IMR-90 (cell line): ENCODE data around the gene ABHD15. TPM values are rescaled to one million over a fixed set of nuclear protein-coding genes. Genes with fewer than 3 reads are reported as not detected.

ENCODE experiments used
- ATAC-seq: fragments of 200-7000 bp; cut with Tn5 transposase; 2 replicates; pipeline ENCODE4 v1.9.1; 2020; ENCODE audit warnings: low read depth, mild to moderate bottlenecking, moderate library complexity
- BruUV-seq: library from RNA; stranded (reverse); fragments of 400-500 nt; replicated peaks from 2 replicates; lab custom pipeline; 2021; lab: Mats Ljungman, UMichigan
- CTCF ChIA-PET: fragments of 300-600 bp; formaldehyde crosslinking; extraction: SDS; loops from one replicate; lab custom pipeline; 2021; ENCODE audit warnings: antibody characterized with exemption; lab: Yijun Ruan, JAX
- POLR2A ChIA-PET: fragments of 300-600 bp; sonication (Branson Sonifier 250); formaldehyde crosslinking; loops from one replicate; lab custom pipeline; 2022; ENCODE audit warnings: antibody characterized with exemption; ENCODE audit not compliant: unreplicated experiment; lab: Charles Lee
- DNase-seq: peaks from one replicate; pipeline ENCODE4 v3.0.0; 2013
- H2AFZ ChIP-seq: replicated peaks from 2 replicates; pipeline ENCODE3; 2013; ENCODE audit warnings: low read length, mild to moderate bottlenecking; ENCODE audit not compliant: poor library complexity
- H2AK5ac ChIP-seq: 2 replicates; pipeline ENCODE4 v1.6.1; 2013; ENCODE audit warnings: low read depth, low read length, inconsistent platforms
- H2AK9ac ChIP-seq: replicated peaks from 2 replicates; pipeline ENCODE3; 2013; ENCODE audit warnings: mild to moderate bottlenecking, low read depth, low read length, moderate library complexity; ENCODE audit not compliant: poor library complexity
- H2BK120ac ChIP-seq: 2 replicates; pipeline ENCODE4 v1.6.1; 2013; ENCODE audit warnings: low read depth, low read length, inconsistent platforms
- H2BK15ac ChIP-seq: 3 replicates; pipeline ENCODE4 v1.6.1; 2013; ENCODE audit warnings: low read depth, low read length, inconsistent platforms
- H2BK20ac ChIP-seq: 2 replicates; pipeline ENCODE4 v1.6.1; 2013; ENCODE audit warnings: low read depth, mild to moderate bottlenecking, inconsistent platforms, low read length, moderate library complexity
- H2BK5ac ChIP-seq: 2 replicates; pipeline ENCODE4 v1.6.1; 2013; ENCODE audit warnings: mild to moderate bottlenecking, low read depth, low read length, inconsistent platforms; ENCODE audit not compliant: poor library complexity, severe bottlenecking
- H3K14ac ChIP-seq: replicated peaks from 2 replicates; pipeline ENCODE4 v1.6.1; 2013; ENCODE audit warnings: low read depth, low read length, inconsistent platforms
- H3K18ac ChIP-seq: 2 replicates; pipeline ENCODE4 v1.6.1; 2013; ENCODE audit warnings: low read depth, low read length, control low read depth
- H3K23ac ChIP-seq: 2 replicates; pipeline ENCODE4 v1.6.1; 2013; ENCODE audit warnings: low read depth, low read length, inconsistent platforms
- H3K27ac ChIP-seq: 2 replicates; pipeline ENCODE4 v1.5.1; 2013; ENCODE audit warnings: mild to moderate bottlenecking, control low read depth, low read length; ENCODE audit not compliant: insufficient read depth
- H3K27me3 ChIP-seq: 2 replicates; pipeline ENCODE4 v1.6.1; 2013; ENCODE audit warnings: low read length; ENCODE audit not compliant: control insufficient read depth, insufficient read depth
- H3K36me3 ChIP-seq: 2 replicates; pipeline ENCODE4 v1.6.1; 2013; ENCODE audit warnings: low read length, mixed read lengths; ENCODE audit not compliant: control insufficient read depth, insufficient read depth
- H3K4ac ChIP-seq: 2 replicates; pipeline ENCODE4 v1.6.1; 2013; ENCODE audit warnings: low read depth, low read length, inconsistent platforms
- H3K4me1 ChIP-seq: 2 replicates; pipeline ENCODE4 v1.6.1; 2013; ENCODE audit warnings: low read length, mixed read lengths; ENCODE audit not compliant: control insufficient read depth, insufficient read depth
- H3K4me2 ChIP-seq: 2 replicates; pipeline ENCODE4 v1.6.1; 2013; ENCODE audit warnings: low read depth, mild to moderate bottlenecking, control low read depth, low read length, moderate library complexity
- H3K4me3 ChIP-seq: 2 replicates; pipeline ENCODE4 v1.5.1; 2013; ENCODE audit warnings: low read depth, mild to moderate bottlenecking, control low read depth, low read length, moderate library complexity; ENCODE audit not compliant: insufficient read depth
- H3K56ac ChIP-seq: 2 replicates; pipeline ENCODE4 v1.6.1; 2013; ENCODE audit warnings: low read length, inconsistent platforms; ENCODE audit not compliant: insufficient read depth; ENCODE audit errors: extremely low read depth
- H3K79me1 ChIP-seq, 2 experiments: 2 replicates each; pipeline ENCODE4 v1.6.1; 2013; ENCODE audit warnings: low read length in 2 of 2, inconsistent platforms in 1 of 2, low read depth in 1 of 2
- H3K9ac ChIP-seq: 2 replicates; pipeline ENCODE4 v1.6.1; 2013; ENCODE audit warnings: low read depth, low read length, control low read depth
- H3K9me1 ChIP-seq: 2 replicates; pipeline ENCODE4 v1.6.1; 2013; ENCODE audit warnings: low read length, inconsistent platforms; ENCODE audit not compliant: insufficient read depth
- H3K9me3 ChIP-seq: 2 replicates; pipeline ENCODE4 v1.6.1; 2013; ENCODE audit warnings: low read length; ENCODE audit not compliant: control insufficient read depth, insufficient read depth
- H4K20me1 ChIP-seq: 2 replicates; pipeline ENCODE4 v1.6.1; 2013; ENCODE audit warnings: low read length, inconsistent platforms; ENCODE audit not compliant: insufficient read depth
- H4K5ac ChIP-seq: 2 replicates; pipeline ENCODE4 v1.6.1; 2013; ENCODE audit warnings: mild to moderate bottlenecking, low read depth, low read length, control low read depth
- H4K8ac ChIP-seq, 2 experiments: 2 replicates each; pipeline ENCODE4 v1.6.1; 2013; ENCODE audit warnings: low read depth in 2 of 2, low read length in 2 of 2, control low read depth in 1 of 2, inconsistent platforms in 1 of 2
- H4K91ac ChIP-seq: 2 replicates; pipeline ENCODE4 v1.6.1; 2013; ENCODE audit warnings: low read depth, low read length, inconsistent platforms; ENCODE audit not compliant: insufficient read depth
- MAFK ChIP-seq: IDR thresholded peaks from 2 replicates; pipeline ENCODE4 v1.6.1; 2012; ENCODE audit warnings: low read depth, low read length, improper control_type of control experiment
- NFE2L2 ChIP-seq: fragments of 150-350 bp; IDR thresholded peaks from 2 replicates; pipeline ENCODE4 v1.6.1; 2016; ENCODE audit warnings: low read depth, mild to moderate bottlenecking, low read length
- RAD21 ChIP-seq: IDR thresholded peaks from 2 replicates; pipeline ENCODE4 v1.6.1; 2012; ENCODE audit warnings: low read length, improper control_type of control experiment
- RCOR1 ChIP-seq: IDR thresholded peaks from 2 replicates; pipeline ENCODE4 v1.6.1; 2012; ENCODE audit warnings: mild to moderate bottlenecking, low read length, improper control_type of control experiment; ENCODE audit not compliant: insufficient replicate concordance
- RFX5 ChIP-seq: IDR thresholded peaks from 2 replicates; pipeline ENCODE4 v1.8.0; 2012; ENCODE audit warnings: low read depth, mild to moderate bottlenecking, low read length, moderate library complexity
- SMC3 ChIP-seq: fragments of 150-350 bp; IDR thresholded peaks from 2 replicates; pipeline ENCODE4 v1.6.1; 2016; ENCODE audit warnings: low read depth, mild to moderate bottlenecking, antibody characterized with exemption, low read length, moderate library complexity
- WGBS, 2 experiments: methylation state at CpG; one replicate each; pipeline versions ENCODE4 v1.1.5 to v1.1.7; 2013; ENCODE audit warnings: missing lambda C conversion rate in 2 of 2; ENCODE audit not compliant: insufficient read length in 1 of 2; ENCODE audit errors: extremely low coverage in 2 of 2; 5-methylcytosine and 5-hydroxymethylcytosine counted together
- dilution Hi-C: fragments of 300-500 bp; cut with HindIII; formaldehyde crosslinking; loops from one replicate; pipeline ENCODE4 v1.14.3; 2018; ENCODE audit warnings: low sequenced_read_pairs; ENCODE audit not compliant: unreplicated experiment
- in situ Hi-C: fragments of 300-500 bp; cut with MboI; formaldehyde crosslinking; loops from 3 replicates; pipeline ENCODE4 v1.14.3; 2019; ENCODE audit warnings: low sequenced_read_pairs, inconsistent platforms, mixed read lengths
- intact Hi-C: fragments of 100-400 bp; cut with micrococcal nuclease; formaldehyde crosslinking; loops from 2 replicates; pipeline ENCODE4 v1.10.0; 2022
- polyA plus RNA-seq, 3 experiments: library from polyadenylated mRNA; depleted of rRNA; stranded (reverse); fragments of >200 nt; gene quantifications; 2 replicates each; pipeline ENCODE4 v1.2.3, GENCODE V29; 2012; ENCODE audit warnings: low replicate concordance in 1 of 3
- total RNA-seq: library from RNA; depleted of rRNA; stranded (reverse); fragments of >200 nt; gene quantifications from 2 replicates; pipeline ENCODE4 v1.2.3, GENCODE V29; 2012
- TF ChIP-seq, protein P1 (sequence below): fragments of 150-350 bp; IDR thresholded peaks from 2 replicates; pipeline ENCODE4 v1.6.1; 2017; ENCODE audit warnings: mild to moderate bottlenecking, antibody characterized with exemption, low read length, low read depth

The ABHD15 gene
- total and polyA plus RNA-seq, 2 of the 4 experiments (the other 2 are of a cell fraction): 3.2 to 4.6 TPM

DNA sequence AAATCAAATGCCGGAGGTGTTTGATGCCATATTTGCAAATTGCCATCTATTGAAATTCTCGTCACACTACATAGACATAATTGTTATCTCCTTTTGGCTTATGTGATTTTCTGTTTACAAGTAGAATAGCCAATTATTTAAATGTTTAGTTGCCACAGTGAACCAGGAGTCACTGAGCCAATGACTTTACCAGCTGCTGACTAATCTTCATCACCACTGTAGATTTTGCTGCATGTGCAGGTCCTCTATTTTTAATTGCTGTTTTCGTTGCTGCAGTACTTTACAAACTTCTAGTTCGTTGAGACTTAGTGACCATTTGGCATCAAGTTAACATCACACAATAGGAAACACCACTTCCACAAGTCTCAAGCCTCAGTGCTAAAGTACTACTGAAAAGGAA is 22.8 kb downstream of the ABHD15 start:
- Histone ChIP-seq H3K14ac (no peak overlapping the region), H3K27ac (no peak overlapping the region), H2BK15ac (no peak overlapping the region), H2AFZ (no peak overlapping the region), H3K79me1 (peaks cover 4 to 13% of the 10 kb centered on the region in 2 experiments; a peak in 2 of 4 replicates), H3K4me1 (no peaks in the 10 kb centered on the region), H3K23ac (no peak overlapping the region), H4K91ac (no peak overlapping the region), H3K4me3 (no peak overlapping the region), H4K20me1 (0 out of 2 replicates have a peak, but pooled peaks cover under 1% of the 10 kb centered on the region), H3K9me3 (no peaks in the 10 kb centered on the region), H2BK5ac (no peak overlapping the region), H2BK120ac (no peak overlapping the region), H4K5ac (no peak overlapping the region), H3K9ac (no peak overlapping the region), H3K36me3 (peaks cover 33% of the 10 kb centered on the region), H3K9me1 (no peaks in the 10 kb centered on the region), H3K4ac (no peak overlapping the region), H3K4me2 (no peak overlapping the region), H3K27me3 (no peaks in the 10 kb centered on the region), H2BK20ac (no peak overlapping the region), H2AK9ac (no peak overlapping the region), H2AK5ac (no peak overlapping the region), H3K56ac (no peak overlapping the region), H3K18ac (no peak overlapping the region), H4K8ac (no peak overlapping the region)
- CTCF ChIA-PET: interaction anchor here (0.6 kb wide), 2 partner anchors 23 to 61 kb away, joined by 3 to 4 read pairs; partner anchors contain the start of gene ABHD15
- dilution Hi-C loops: no loop called here
- ATAC-seq (no peak), DNase-seq (no peak)
- BruUV-seq: no TSS peak
- in situ Hi-C loops: no loop called here
- TF ChIP-seq RFX5 (no peak), SMC3 (no peak), RCOR1 (no peak), NFE2L2 (no peak), RAD21 (no peak), MAFK (no peak)
- TF ChIP-seq, protein P1, sequence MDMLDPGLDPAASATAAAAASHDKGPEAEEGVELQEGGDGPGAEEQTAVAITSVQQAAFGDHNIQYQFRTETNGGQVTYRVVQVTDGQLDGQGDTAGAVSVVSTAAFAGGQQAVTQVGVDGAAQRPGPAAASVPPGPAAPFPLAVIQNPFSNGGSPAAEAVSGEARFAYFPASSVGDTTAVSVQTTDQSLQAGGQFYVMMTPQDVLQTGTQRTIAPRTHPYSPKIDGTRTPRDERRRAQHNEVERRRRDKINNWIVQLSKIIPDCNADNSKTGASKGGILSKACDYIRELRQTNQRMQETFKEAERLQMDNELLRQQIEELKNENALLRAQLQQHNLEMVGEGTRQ: no peak
- WGBS, 2 experiments: 20% methylated on average over 1 of the region's 4 CpGs; no CpG with 5 or more reads in 1 of the 2 experiments
- intact Hi-C loops: no loop called here
- POLR2A ChIA-PET: no interaction called here
